Esophagus (tissue), 2 donors: ENCODE results near the gene SMARCE1. TPM values are rescaled to one million over a fixed set of nuclear protein-coding genes. Genes with fewer than 3 reads are reported as not detected.
"Not testable (repeated sequence)": the region's sequence is repeated elsewhere in the genome, so short reads cannot be mapped to it uniquely, and the experiment has no call there.

ENCODE experiments used
- H3K27ac ChIP-seq, 2 donors: one replicate each; pipeline ENCODE4 v1.5.1; 2013; ENCODE audit warnings: low read depth in 2 of 2, mild to moderate bottlenecking in 2 of 2, inconsistent platforms in 1 of 2, low read length in 1 of 2, moderate library complexity in 1 of 2
- H3K27me3 ChIP-seq, 2 donors: one replicate each; pipeline ENCODE4 v1.6.1; 2013; ENCODE audit warnings: low read length in 2 of 2, control low read depth in 1 of 2, mild to moderate bottlenecking in 1 of 2; ENCODE audit not compliant: insufficient read depth in 2 of 2, control insufficient read depth in 1 of 2
- H3K36me3 ChIP-seq, 2 donors: one replicate each; pipeline ENCODE4 v1.6.1; 2013; ENCODE audit warnings: low read length in 1 of 2; ENCODE audit not compliant: control insufficient read depth in 2 of 2, insufficient read depth in 2 of 2
- H3K4me1 ChIP-seq, 2 donors: one replicate each; pipeline ENCODE4 v1.6.1; 2013; ENCODE audit warnings: low read length in 1 of 2; ENCODE audit not compliant: control insufficient read depth in 2 of 2, insufficient read depth in 2 of 2
- H3K4me3 ChIP-seq, 2 donors: one replicate each; pipeline ENCODE4 v1.5.1; 2013; ENCODE audit warnings: low read length in 2 of 2, mild to moderate bottlenecking in 2 of 2, low read depth in 1 of 2, moderate library complexity in 1 of 2
- H3K9me3 ChIP-seq, 2 donors: one replicate each; pipeline ENCODE4 v1.6.1; 2013; ENCODE audit warnings: mild to moderate bottlenecking in 2 of 2, low read depth in 1 of 2, low read length in 1 of 2, moderate library complexity in 1 of 2; ENCODE audit not compliant: control insufficient read depth in 2 of 2, insufficient read depth in 1 of 2
- WGBS, 2 donors: extraction: QIAGEN DNeasy Blood & Tissue Kit; methylation state at CpG; one replicate each; pipeline ENCODE4 v1.1.7; 2013; 5-methylcytosine and 5-hydroxymethylcytosine counted together
- polyA plus RNA-seq, 2 donors: library from polyadenylated mRNA; stranded (reverse); fragments of 200-250 nt; gene quantifications; one replicate each; pipeline ENCODE4 v1.2.3, GENCODE V29; 2013
- donor health status: healthy with polysubstance abuse.
- donor health status: Bipolar disorder and iron deficiency.

The SMARCE1 gene
- polyA plus RNA-seq, 2 donors = 57.2 to 57.8 TPM

DNA sequence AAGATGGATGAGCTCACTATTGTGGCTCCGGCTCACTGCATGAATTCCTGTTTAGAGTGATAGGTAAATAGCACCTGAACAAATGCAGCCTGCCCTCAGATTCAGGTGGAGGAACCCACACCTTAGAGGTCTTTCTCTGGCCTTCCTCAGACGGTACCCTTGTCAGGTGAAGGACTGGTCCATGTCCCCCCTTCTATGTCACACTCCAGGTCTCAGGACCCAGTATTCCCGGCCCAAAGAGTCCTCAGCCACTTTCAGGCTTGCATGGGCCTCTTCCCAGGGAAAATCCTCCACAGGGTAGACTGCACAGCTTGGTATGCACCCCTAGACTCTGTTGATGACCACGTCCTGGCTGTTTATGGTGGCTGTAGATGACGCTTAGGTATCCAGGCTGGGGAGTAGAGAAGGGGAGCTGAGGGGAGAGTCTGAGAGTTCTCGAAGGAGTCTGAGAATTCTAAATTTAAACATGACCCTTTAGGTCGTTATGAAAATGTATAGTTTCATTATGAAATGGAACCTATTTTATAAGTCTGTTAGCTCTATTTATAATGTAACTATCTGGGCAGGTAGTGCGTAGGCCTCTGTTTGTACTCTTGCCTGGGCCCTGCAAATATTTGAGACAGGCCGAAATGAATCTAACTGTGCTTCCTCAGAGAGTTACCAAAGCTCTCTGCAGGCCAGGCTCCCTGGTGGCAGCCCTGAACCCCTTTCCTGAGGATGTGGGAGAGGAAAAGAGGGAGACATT is 49.9 kb downstream of the SMARCE1 start:
- no peak overlapping the region for H3K4me3 ChIP-seq
- 85% methylated on average over 9 of the region's 9 CpGs for WGBS, 2 donors
- H3K36me3 ChIP-seq = no peaks in the 10 kb centered on the region
- H3K27ac ChIP-seq = no peak overlapping the region
- H3K27me3 ChIP-seq = no peaks in the 10 kb centered on the region
- no peaks in the 10 kb centered on the region for H3K9me3 ChIP-seq
- no peaks in the 10 kb centered on the region for H3K4me1 ChIP-seq

DNA sequence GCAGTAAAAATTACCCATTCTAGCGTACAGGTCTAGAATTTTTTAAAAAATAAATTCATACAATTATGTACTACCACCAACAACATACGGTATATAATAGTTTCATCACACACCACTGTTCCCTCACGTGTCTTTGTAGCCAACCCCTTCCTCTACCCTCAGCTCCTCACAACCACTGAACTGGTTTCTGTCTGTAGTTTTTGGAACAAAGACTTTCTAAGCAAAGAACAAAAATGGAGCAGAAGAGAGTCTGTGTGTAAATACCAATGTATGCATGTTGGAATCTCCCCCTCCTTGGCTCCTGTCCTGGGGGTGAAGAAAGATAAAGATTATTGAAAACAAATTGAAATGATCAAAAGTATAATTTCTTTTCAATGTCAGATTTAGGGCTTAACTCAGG is 50.5 kb downstream of the SMARCE1 start:
- Histone ChIP-seq H3K9me3 (no peaks in the 10 kb centered on the region), H3K4me3 (no peak overlapping the region), H3K36me3 (no peaks in the 10 kb centered on the region), H3K27me3 (no peaks in the 10 kb centered on the region), H3K4me1 (no peaks in the 10 kb centered on the region), H3K27ac (no peak overlapping the region)
- 90 to 92% methylated on average over 3 of the region's 3 CpGs for whole genome bisulfite sequencing, 2 donors

DNA sequence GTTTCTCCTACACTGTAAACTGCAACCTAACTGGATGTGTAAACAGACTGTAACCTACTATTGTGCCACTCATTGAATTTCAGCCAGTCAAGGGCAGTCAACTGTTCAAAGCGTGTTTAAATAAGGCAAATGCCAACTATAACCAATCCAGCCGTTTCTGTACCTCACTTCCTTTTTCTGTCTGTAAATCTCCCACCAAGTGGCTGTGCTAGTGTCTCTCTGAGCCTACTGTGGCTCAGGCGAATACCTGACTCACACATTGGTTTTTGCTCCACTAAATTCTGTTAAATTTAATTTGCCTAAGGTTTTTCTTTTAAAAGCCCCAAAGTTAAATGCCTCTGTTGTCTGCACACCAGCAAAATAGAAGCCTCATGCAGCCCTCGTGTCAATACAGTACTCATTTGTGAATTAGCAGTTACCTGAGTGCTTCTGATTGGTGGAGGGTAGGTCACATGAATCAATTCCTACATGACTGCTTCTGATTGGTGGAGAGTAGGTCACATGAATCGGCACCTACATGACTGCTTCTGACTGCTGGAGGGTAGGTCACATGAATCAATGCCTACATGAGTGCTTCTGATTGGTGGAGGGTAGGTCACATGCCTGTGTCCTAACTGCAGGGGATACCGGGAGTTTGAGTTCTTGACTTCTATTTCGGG is 51.2 kb downstream of the SMARCE1 start:
- no peaks in the 10 kb centered on the region for H3K9me3 ChIP-seq
- H3K36me3 ChIP-seq = no peaks in the 10 kb centered on the region
- H3K27me3 ChIP-seq = no peaks in the 10 kb centered on the region
- H3K27ac ChIP-seq = no peak overlapping the region
- no peaks in the 10 kb centered on the region for H3K4me1 ChIP-seq
- no peak overlapping the region for H3K4me3 ChIP-seq
- 73 to 78% methylated on average over 7 of the region's 7 CpGs for WGBS, 2 donors

DNA sequence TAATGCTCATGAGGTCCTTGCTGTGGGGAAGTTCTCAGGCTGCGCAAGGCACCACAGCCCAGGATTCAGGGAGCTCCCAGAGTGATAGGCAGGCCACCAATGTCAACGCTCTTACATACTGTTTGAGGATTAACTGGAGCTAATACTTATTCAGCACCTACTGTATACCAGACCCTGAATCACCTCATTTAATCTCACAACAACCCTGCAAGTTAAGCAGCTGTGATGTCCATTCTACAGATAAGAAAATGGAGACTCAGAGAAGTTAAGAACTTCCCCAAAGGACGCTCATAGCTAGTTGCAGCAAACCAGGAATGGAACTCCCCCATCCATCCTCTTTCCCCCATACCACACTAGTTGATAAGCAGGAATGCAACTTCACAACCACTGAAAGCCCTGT is 56.9 kb downstream of the SMARCE1 start:
- no peaks in the 10 kb centered on the region for H3K9me3 ChIP-seq
- H3K27me3 ChIP-seq = no peaks in the 10 kb centered on the region
- H3K36me3 ChIP-seq = no peaks in the 10 kb centered on the region
- no peak overlapping the region for H3K27ac ChIP-seq
- WGBS, 2 donors = 88 to 91% methylated on average over 3 of the region's 3 CpGs
- H3K4me1 ChIP-seq = no peaks in the 10 kb centered on the region
- H3K4me3 ChIP-seq = no peak overlapping the region

DNA sequence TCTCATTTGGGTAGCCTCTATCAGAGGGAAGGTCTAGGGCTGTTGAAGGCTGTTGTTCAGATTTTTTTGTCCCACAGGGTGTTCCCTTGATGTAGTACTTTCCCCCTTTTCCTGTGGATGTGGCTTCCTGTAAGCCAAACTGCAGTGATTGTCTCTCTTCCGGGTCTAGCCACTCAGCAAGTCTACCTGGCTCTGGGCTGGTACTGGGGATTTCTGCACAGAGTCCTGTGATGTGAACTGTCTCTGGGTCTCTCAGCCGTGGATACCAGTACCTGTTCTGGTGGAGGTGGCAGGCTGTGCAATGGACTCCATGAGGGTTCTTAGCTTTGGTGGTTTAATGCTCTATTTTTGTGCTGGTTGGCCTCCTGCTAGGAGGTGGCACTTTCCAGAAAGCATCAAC is 59.1 kb downstream of the SMARCE1 start:
- Histone ChIP-seq H3K27ac (peak overlapping the region in 1 of 2 donors; percentile 29), H3K36me3 (no peaks in the 10 kb centered on the region), H3K4me1 (no peaks in the 10 kb centered on the region), H3K27me3 (no peaks in the 10 kb centered on the region), H3K9me3 (no peaks in the 10 kb centered on the region), H3K4me3 (no peak overlapping the region)
- WGBS, 2 donors = 67 to 75% methylated on average over 2 of the region's 2 CpGs

DNA sequence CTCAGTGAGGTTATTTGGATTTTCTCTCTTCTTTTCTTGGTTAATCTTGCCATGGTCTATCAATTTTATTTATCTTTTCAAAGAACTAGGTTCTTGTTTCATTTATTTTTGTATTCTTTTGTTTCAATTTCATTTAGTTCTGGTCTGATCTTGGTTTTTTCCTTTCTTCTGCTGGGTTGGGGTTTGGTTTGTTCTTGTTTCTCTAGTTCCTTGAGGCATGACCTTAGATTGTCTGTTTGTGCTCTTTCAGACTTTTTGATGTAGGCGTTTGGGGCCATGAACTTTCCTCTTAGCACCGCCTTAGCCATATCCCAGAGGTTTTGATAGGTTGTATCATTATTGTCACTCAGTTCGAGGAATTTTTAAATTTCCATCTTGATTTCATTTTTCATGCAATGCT is 61.4 kb downstream of the SMARCE1 start:
- peaks cover 7 to 12% of the 10 kb centered on the region in 2 donors for H3K4me1 ChIP-seq
- WGBS, 2 donors = 67 to 81% methylated on average over 3 of the region's 3 CpGs
- not testable (repeated sequence) for H3K4me3 ChIP-seq, H3K27ac ChIP-seq, H3K9me3 ChIP-seq, H3K36me3 ChIP-seq, H3K27me3 ChIP-seq

DNA sequence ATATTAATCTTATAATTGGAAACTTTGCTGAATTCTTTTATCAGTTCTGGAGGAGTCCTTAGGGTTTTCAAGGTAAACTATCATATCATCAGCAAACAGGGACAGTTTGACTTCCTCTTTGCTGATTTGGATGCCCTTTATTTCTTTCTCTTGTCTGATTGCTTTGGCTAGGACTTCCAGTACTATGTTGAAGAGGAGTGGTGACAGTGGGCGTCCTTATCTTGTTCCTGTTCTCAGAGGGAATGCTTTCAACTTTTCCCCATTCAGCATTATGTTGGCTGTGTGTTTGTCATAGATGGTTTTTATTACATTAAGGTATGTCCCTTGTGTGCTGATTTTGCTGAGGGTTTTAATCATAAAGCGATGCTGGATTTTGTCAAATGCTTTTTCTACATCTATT is 62.7 kb downstream of the SMARCE1 start:
- H3K36me3 ChIP-seq, H3K4me3 ChIP-seq, H3K9me3 ChIP-seq, H3K27ac ChIP-seq, H3K27me3 ChIP-seq: not testable (repeated sequence)
- 88 to 90% methylated on average over 2 of the region's 2 CpGs for WGBS, 2 donors
- H3K4me1 ChIP-seq = peaks cover 7 to 12% of the 10 kb centered on the region in 2 donors

DNA sequence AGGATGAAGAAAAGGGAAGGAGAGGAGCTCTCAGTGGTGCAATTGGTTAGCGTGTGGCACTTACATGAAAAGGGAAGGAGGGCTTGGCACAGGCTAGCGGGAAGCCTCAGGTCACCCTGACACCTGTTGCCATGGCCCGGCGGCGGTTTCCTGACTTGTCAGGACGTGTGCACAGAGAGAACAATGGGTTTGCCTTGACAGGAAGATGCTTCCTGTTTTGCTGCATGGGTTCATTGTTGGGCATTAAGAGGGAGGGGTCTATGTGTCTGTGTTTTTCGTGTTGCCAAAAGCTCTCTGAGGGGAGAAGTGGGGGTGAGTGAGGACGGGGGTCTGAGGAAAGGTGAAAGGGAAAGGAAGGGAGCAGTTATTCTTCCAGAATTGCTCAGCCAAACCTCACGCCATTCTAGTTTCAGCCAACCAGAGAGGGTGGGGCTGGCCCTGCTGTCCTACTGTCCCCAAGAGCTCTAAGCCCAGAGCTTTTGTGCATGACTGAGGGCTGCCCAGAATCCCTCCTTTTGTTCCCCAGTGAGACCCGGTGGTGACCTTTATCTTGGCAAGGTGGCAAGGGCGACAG is 65.2 kb downstream of the SMARCE1 start:
- Histone ChIP-seq H3K9me3 (no peaks in the 10 kb centered on the region), H3K4me3 (peak overlapping the region in 1 of 2 donors; percentile 14), H3K4me1 (peaks cover 7 to 12% of the 10 kb centered on the region in 2 donors), H3K27me3 (no peaks in the 10 kb centered on the region), H3K27ac (peak overlapping the region; percentile 88 to 90), H3K36me3 (no peaks in the 10 kb centered on the region)
- WGBS, 2 donors = 20 to 22% methylated on average over 11 of the region's 11 CpGs

DNA sequence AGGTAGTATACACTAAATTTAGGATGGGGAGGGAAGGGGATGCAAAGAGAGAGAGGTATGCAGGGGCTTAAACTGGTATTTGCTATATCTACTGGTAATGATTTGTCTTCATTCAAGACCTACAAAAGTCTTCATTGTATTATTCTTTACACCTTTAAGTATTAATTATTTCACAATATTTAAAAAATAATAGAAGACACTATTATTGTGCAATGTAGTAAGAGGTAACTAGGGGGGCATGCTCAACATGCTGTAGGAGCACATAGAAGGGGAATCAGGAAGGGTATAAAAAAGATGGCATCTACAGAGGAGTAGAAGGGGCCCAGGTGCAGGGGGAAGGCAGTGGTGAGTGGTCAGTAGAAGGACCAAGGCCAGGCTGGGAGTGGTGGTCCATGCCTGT is 67.5 kb downstream of the SMARCE1 start:
- peaks cover 7 to 12% of the 10 kb centered on the region in 2 donors for H3K4me1 ChIP-seq
- no peaks in the 10 kb centered on the region for H3K36me3 ChIP-seq
- H3K27me3 ChIP-seq = no peaks in the 10 kb centered on the region
- no peak overlapping the region for H3K27ac ChIP-seq
- no peaks in the 10 kb centered on the region for H3K9me3 ChIP-seq
- no peak overlapping the region for H3K4me3 ChIP-seq
